SIG-M5 treated with dmso at 0.1 percent for 504 hours (cell line): ENCODE measurements around the gene TMEM200A.

Experiments used
- DNase-seq: peaks from one replicate; lab custom pipeline; 2025; ENCODE audit not compliant: unreplicated experiment; lab: John Stamatoyannopoulos, UW

The TMEM200A gene

GRCh38 chr6:130482645-130483390 lies 117.0 kb downstream of the TMEM200A start:
- DNase-seq = no peak

GRCh38 chr6:130485870-130486269 lies 120.1 kb downstream of the TMEM200A start:
- no peak for DNase-seq

GRCh38 chr6:130486417-130486816 lies 120.6 kb downstream of the TMEM200A start:
- DNase-seq = no peak

- no peak for DNase-seq
Measured at GRCh38 chr6:130489514-130489913, 123.7 kb downstream of the TMEM200A start.
